ENCODE data around the gene PLXDC2.
A peak's percentile ranks its signal among the peaks of the same experiment; 100 is the strongest.
"Not testable (repeated sequence)": the region's sequence is repeated elsewhere in the genome, so short reads cannot be mapped to it uniquely, and the experiment has no call there.

The PLXDC2 gene

DNA sequence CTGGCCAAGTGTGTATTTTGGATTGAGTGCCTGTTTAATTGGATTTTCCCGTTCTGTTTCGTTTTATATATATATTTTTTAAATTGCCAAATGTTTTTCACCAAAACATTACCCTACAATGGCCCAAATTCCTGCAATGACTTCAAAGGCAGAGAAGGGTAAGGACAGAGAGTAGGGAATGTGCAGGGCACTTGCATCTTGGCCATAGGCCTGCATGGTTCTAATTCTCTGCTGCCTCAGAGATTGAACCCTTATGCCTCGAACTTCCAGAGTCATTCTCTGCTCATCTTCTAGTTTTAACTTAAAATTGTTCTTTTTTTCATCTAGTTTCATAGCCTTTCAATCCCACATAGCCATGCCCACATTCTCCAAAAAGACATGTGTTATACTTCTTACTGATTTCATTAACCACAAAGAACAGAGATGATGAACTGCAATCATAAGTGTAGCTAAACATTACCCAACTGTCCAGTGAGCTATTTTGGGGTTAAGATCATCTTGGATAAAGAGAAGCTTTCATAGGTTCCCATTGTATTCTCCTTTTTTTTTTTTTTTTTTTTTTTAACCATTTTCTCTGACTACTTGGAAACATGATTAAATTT, 177.6 kb downstream of the PLXDC2 start:
- H3K56ac ChIP-seq (ENCODE audit: low read length), result no peak overlapping the region
- H2BK5ac ChIP-seq (ENCODE audit: low read length), result no peak overlapping the region
- peaks cover 2% of the 10 kb centered on the region for H3K79me1 ChIP-seq (ENCODE audit: low read length)
- no peak overlapping the region for H3K4me3 ChIP-seq (ENCODE audit: low read length)
- no CpG with 5 or more reads among the region's 3 CpGs for WGBS (ENCODE audit: extremely low coverage, insufficient coverage, low lambda C conversion rate)
- H3K4ac ChIP-seq (ENCODE audit: low read depth, low read length), result no peak overlapping the region
- no peak overlapping the region for H4K8ac ChIP-seq (ENCODE audit: low read depth, low read length)
- H3K4me2 ChIP-seq (ENCODE audit: low read length), result no peak overlapping the region
- no peak overlapping the region for H3K18ac ChIP-seq (ENCODE audit: low read length)
- no peak for DNase-seq
- H3K27me3 ChIP-seq (ENCODE audit: insufficient read depth, low read length, poor library complexity), result no peaks in the 10 kb centered on the region
- no peak overlapping the region for H2BK120ac ChIP-seq (ENCODE audit: low read depth, low read length)
- no peaks in the 10 kb centered on the region for H3K79me2 ChIP-seq (ENCODE audit: control insufficient read depth, insufficient read depth, low read length)
- H3K4me1 ChIP-seq (ENCODE audit: control insufficient read depth, low read depth, low read length), result peaks cover 4% of the 10 kb centered on the region
- H2BK15ac ChIP-seq (replicated peaks; ENCODE audit: low read depth), result no peak overlapping the region
- H3K36me3 ChIP-seq (ENCODE audit: control insufficient read depth, insufficient read depth, low read length), result no peaks in the 10 kb centered on the region
- H2AK5ac ChIP-seq (ENCODE audit: low read length), result no peak overlapping the region
- H3K27ac ChIP-seq (ENCODE audit: low read depth, low read length), result no peak overlapping the region
- H3K23ac ChIP-seq (ENCODE audit: low read length), result no peak overlapping the region
- no peak overlapping the region for H3K9ac ChIP-seq (ENCODE audit: low read length)
- no peak overlapping the region for H4K5ac ChIP-seq (ENCODE audit: low read length)

DNA sequence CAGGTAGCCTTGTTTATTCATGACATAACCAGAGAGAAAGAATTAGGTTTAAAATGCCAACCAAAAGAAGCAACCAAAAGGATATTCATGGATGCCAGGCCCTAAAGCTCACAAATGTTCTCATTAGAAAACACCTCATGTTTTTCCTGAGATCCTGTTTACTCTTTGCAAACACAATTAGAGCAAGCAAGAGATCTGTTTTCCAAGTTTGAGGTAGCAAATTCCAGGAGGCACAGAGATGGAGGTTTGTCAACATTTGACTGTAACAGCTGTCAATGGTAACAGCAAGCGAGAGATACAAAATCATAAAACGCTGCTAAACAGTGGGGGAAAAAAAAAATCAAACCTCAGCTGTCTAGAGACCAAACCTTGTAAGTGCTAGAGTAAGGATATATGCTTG, 182.2 kb downstream of the PLXDC2 start:
- Histone ChIP-seq H3K27me3 (ENCODE audit: insufficient read depth, low read length, poor library complexity) (no peaks in the 10 kb centered on the region), H3K4ac (ENCODE audit: low read depth, low read length) (no peak overlapping the region), H2BK120ac (ENCODE audit: low read depth, low read length) (no peak overlapping the region), H2AK5ac (ENCODE audit: low read length) (no peak overlapping the region), H3K79me2 (ENCODE audit: control insufficient read depth, insufficient read depth, low read length) (no peaks in the 10 kb centered on the region), H3K36me3 (ENCODE audit: control insufficient read depth, insufficient read depth, low read length) (no peaks in the 10 kb centered on the region), H3K4me1 (ENCODE audit: control insufficient read depth, low read depth, low read length) (peaks cover 4% of the 10 kb centered on the region), H3K23ac (ENCODE audit: low read length) (no peak overlapping the region), H3K56ac (ENCODE audit: low read length) (no peak overlapping the region), H3K4me3 (ENCODE audit: low read length) (no peak overlapping the region), H3K79me1 (ENCODE audit: low read length) (peaks cover 4% of the 10 kb centered on the region), H3K27ac (ENCODE audit: low read depth, low read length) (no peak overlapping the region), H3K4me2 (ENCODE audit: low read length) (no peak overlapping the region), H4K8ac (ENCODE audit: low read depth, low read length) (no peak overlapping the region), H3K18ac (ENCODE audit: low read length) (no peak overlapping the region), H3K9ac (ENCODE audit: low read length) (no peak overlapping the region), H2BK5ac (ENCODE audit: low read length) (no peak overlapping the region), H4K5ac (ENCODE audit: low read length) (no peak overlapping the region), H2BK15ac (replicated peaks; ENCODE audit: low read depth) (no peak overlapping the region)
- peak; percentile 29 for DNase-seq
- no CpG with 5 or more reads among the region's 2 CpGs for whole genome bisulfite sequencing (ENCODE audit: extremely low coverage, insufficient coverage, low lambda C conversion rate)

DNA sequence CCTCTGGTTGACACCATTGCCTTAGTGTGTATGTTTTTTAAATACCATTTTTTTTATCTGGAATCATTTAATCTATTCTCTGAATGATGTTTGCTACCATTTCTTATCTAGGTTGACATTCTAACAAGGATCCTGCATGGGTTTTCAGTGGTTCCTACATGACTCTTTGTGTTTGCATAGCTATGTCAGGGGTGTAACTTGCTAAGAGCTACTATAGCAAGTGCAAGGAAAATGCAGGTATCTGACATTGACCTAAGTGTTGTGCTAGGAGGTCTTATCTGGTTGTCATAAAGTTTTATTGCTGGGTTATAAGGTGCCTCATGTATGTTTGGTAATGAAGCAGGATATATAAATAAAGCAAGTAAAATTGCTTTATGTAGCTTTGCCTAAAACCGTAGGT, 183.2 kb downstream of the PLXDC2 start:
- Histone ChIP-seq H3K79me2 (ENCODE audit: control insufficient read depth, insufficient read depth, low read length) (no peaks in the 10 kb centered on the region), H2BK15ac (replicated peaks; ENCODE audit: low read depth) (no peak overlapping the region), H3K9ac (ENCODE audit: low read length) (no peak overlapping the region), H3K79me1 (ENCODE audit: low read length) (peaks cover 4% of the 10 kb centered on the region), H3K4me1 (ENCODE audit: control insufficient read depth, low read depth, low read length) (peaks cover 4% of the 10 kb centered on the region), H3K4me2 (ENCODE audit: low read length) (no peak overlapping the region), H3K36me3 (ENCODE audit: control insufficient read depth, insufficient read depth, low read length) (no peaks in the 10 kb centered on the region), H3K18ac (ENCODE audit: low read length) (no peak overlapping the region), H3K27ac (ENCODE audit: low read depth, low read length) (no peak overlapping the region), H3K4me3 (ENCODE audit: low read length) (no peak overlapping the region), H3K23ac (ENCODE audit: low read length) (no peak overlapping the region), H2AK5ac (ENCODE audit: low read length) (no peak overlapping the region), H2BK120ac (ENCODE audit: low read depth, low read length) (no peak overlapping the region), H4K8ac (ENCODE audit: low read depth, low read length) (no peak overlapping the region), H3K27me3 (ENCODE audit: insufficient read depth, low read length, poor library complexity) (no peaks in the 10 kb centered on the region), H3K4ac (ENCODE audit: low read depth, low read length) (no peak overlapping the region), H2BK5ac (ENCODE audit: low read length) (no peak overlapping the region), H4K5ac (ENCODE audit: low read length) (no peak overlapping the region), H3K56ac (ENCODE audit: low read length) (no peak overlapping the region)
- peak; percentile 37 for DNase-seq
- WGBS (ENCODE audit: extremely low coverage, insufficient coverage, low lambda C conversion rate), result no CpG with 5 or more reads among the region's 1 CpG

DNA sequence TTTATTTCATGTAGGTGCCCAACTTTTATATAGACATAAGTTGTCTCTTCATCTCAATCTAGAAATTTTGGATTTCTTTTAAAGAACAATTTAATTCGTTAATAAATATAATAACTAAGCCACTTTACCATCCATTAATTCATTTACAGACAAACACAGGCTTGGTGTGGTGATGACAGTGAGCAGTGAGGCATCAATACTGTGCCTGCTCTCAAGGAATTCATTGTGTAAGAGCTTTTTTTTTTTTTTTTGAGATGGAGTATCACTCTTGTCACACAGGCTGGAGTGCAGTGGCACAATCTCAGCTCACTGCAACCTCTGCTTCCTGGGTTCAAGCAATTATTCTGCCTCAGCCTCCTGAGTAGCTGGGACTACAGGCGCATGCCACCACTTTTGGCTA, 185.8 kb downstream of the PLXDC2 start:
- H3K56ac ChIP-seq (ENCODE audit: low read length); H2BK5ac ChIP-seq (ENCODE audit: low read length); H3K23ac ChIP-seq (ENCODE audit: low read length); H3K79me2 ChIP-seq (ENCODE audit: control insufficient read depth, insufficient read depth, low read length); H3K9ac ChIP-seq (ENCODE audit: low read length); H3K4me1 ChIP-seq (ENCODE audit: control insufficient read depth, low read depth, low read length); H3K79me1 ChIP-seq (ENCODE audit: low read length); H3K4me3 ChIP-seq (ENCODE audit: low read length); H2BK120ac ChIP-seq (ENCODE audit: low read depth, low read length); H3K27me3 ChIP-seq (ENCODE audit: insufficient read depth, low read length, poor library complexity); H3K4me2 ChIP-seq (ENCODE audit: low read length); H2BK15ac ChIP-seq (replicated peaks; ENCODE audit: low read depth); H3K36me3 ChIP-seq (ENCODE audit: control insufficient read depth, insufficient read depth, low read length); H3K27ac ChIP-seq (ENCODE audit: low read depth, low read length); H3K18ac ChIP-seq (ENCODE audit: low read length); H4K8ac ChIP-seq (ENCODE audit: low read depth, low read length); H2AK5ac ChIP-seq (ENCODE audit: low read length); H4K5ac ChIP-seq (ENCODE audit: low read length); H3K4ac ChIP-seq (ENCODE audit: low read depth, low read length); DNase-seq: not testable (repeated sequence)
- no CpG with 5 or more reads among the region's 2 CpGs for WGBS (ENCODE audit: extremely low coverage, insufficient coverage, low lambda C conversion rate)

- H2BK15ac ChIP-seq (replicated peaks; ENCODE audit: low read depth), result no peak overlapping the region
- no CpG with 5 or more reads among the region's 3 CpGs for WGBS (ENCODE audit: extremely low coverage, insufficient coverage, low lambda C conversion rate)
- no peaks in the 10 kb centered on the region for H3K36me3 ChIP-seq (ENCODE audit: control insufficient read depth, insufficient read depth, low read length)
- H3K18ac ChIP-seq (ENCODE audit: low read length), result no peak overlapping the region
- H3K23ac ChIP-seq (ENCODE audit: low read length), result no peak overlapping the region
- H3K4ac ChIP-seq (ENCODE audit: low read depth, low read length), result no peak overlapping the region
- H3K27me3 ChIP-seq (ENCODE audit: insufficient read depth, low read length, poor library complexity), result no peaks in the 10 kb centered on the region
- peaks cover 2% of the 10 kb centered on the region for H3K79me1 ChIP-seq (ENCODE audit: low read length)
- H3K56ac ChIP-seq (ENCODE audit: low read length), result no peak overlapping the region
- H3K79me2 ChIP-seq (ENCODE audit: control insufficient read depth, insufficient read depth, low read length), result no peaks in the 10 kb centered on the region
- H3K4me2 ChIP-seq (ENCODE audit: low read length), result no peak overlapping the region
- H4K8ac ChIP-seq (ENCODE audit: low read depth, low read length), result no peak overlapping the region
- no peak overlapping the region for H2BK5ac ChIP-seq (ENCODE audit: low read length)
- H2AK5ac ChIP-seq (ENCODE audit: low read length), result no peak overlapping the region
- H3K4me1 ChIP-seq (ENCODE audit: control insufficient read depth, low read depth, low read length), result peaks cover 4% of the 10 kb centered on the region
- no peak overlapping the region for H3K4me3 ChIP-seq (ENCODE audit: low read length)
- no peak for DNase-seq
- no peak overlapping the region for H2BK120ac ChIP-seq (ENCODE audit: low read depth, low read length)
- H3K9ac ChIP-seq (ENCODE audit: low read length), result no peak overlapping the region
- no peak overlapping the region for H3K27ac ChIP-seq (ENCODE audit: low read depth, low read length)
- H4K5ac ChIP-seq (ENCODE audit: low read length), result no peak overlapping the region
Measured at GRCh38 chr10:20002657-20003056, 186.4 kb downstream of the PLXDC2 start.

- Histone ChIP-seq H2BK120ac (ENCODE audit: low read depth, low read length) (no peak overlapping the region), H2BK15ac (replicated peaks; ENCODE audit: low read depth) (no peak overlapping the region), H3K27me3 (ENCODE audit: insufficient read depth, low read length, poor library complexity) (no peaks in the 10 kb centered on the region), H3K79me1 (ENCODE audit: low read length) (peaks cover 2% of the 10 kb centered on the region), H3K9ac (ENCODE audit: low read length) (no peak overlapping the region), H3K18ac (ENCODE audit: low read length) (no peak overlapping the region), H2BK5ac (ENCODE audit: low read length) (no peak overlapping the region), H3K4me1 (ENCODE audit: control insufficient read depth, low read depth, low read length) (no peaks in the 10 kb centered on the region), H3K4ac (ENCODE audit: low read depth, low read length) (no peak overlapping the region), H3K27ac (ENCODE audit: low read depth, low read length) (no peak overlapping the region), H4K5ac (ENCODE audit: low read length) (no peak overlapping the region), H4K8ac (ENCODE audit: low read depth, low read length) (no peak overlapping the region), H3K79me2 (ENCODE audit: control insufficient read depth, insufficient read depth, low read length) (no peaks in the 10 kb centered on the region), H3K23ac (ENCODE audit: low read length) (no peak overlapping the region), H3K36me3 (ENCODE audit: control insufficient read depth, insufficient read depth, low read length) (no peaks in the 10 kb centered on the region), H3K4me3 (ENCODE audit: low read length) (no peak overlapping the region), H2AK5ac (ENCODE audit: low read length) (no peak overlapping the region), H3K56ac (ENCODE audit: low read length) (no peak overlapping the region), H3K4me2 (ENCODE audit: low read length) (no peak overlapping the region)
- no CpG with 5 or more reads among the region's 3 CpGs for WGBS (ENCODE audit: extremely low coverage, insufficient coverage, low lambda C conversion rate)
- DNase-seq, result no peak
Measured at GRCh38 chr10:20004087-20004523, 187.9 kb downstream of the PLXDC2 start.

Data from mesendoderm (in vitro differentiated cells).